ENCODE data around the gene PRR35.

PRR35 gene

GRCh38 chr16:568401-569258 lies 8.4 kb downstream of the PRR35 start:
- no peak for DNase-seq (ENCODE audit: extremely low read depth, low read depth)
- no peak for TF ChIP-seq CTCF (IDR thresholded peaks at IDR 0.05; ENCODE audit: low read depth, low read length)

- no peak for DNase-seq (ENCODE audit: extremely low read depth, low read depth)
- TF ChIP-seq CTCF (IDR thresholded peaks at IDR 0.05; ENCODE audit: low read depth, low read length): no peak
These were observed 9.5 kb downstream of the PRR35 start, which contains the start of gene PIGQ for GRCh38 chr16:569445-570254. TSS of gene PIGQ (plus strand) at chr16:569968. CDS start at chr16:574075, 4,107 bp downstream.

GRCh38 chr16:572865-573650 lies 12.9 kb downstream of the PRR35 start:
- TF ChIP-seq CTCF (IDR thresholded peaks at IDR 0.05; ENCODE audit: low read depth, low read length): no peak
- DNase-seq (ENCODE audit: extremely low read depth, low read depth): no peak

GRCh38 chr16:574021-574760 lies 14.0 kb downstream of the PRR35 start:
- no peak for TF ChIP-seq CTCF (IDR thresholded peaks at IDR 0.05; ENCODE audit: low read depth, low read length)

GRCh38 chr16:575354-576196 lies 15.4 kb downstream of the PRR35 start:
- TF ChIP-seq CTCF (IDR thresholded peaks at IDR 0.05; ENCODE audit: low read depth, low read length): no peak
- DNase-seq (ENCODE audit: extremely low read depth, low read depth): no peak

More at GRCh38 chr16:574021-574760, 14.0 kb downstream of the PRR35 start:
- DNase-seq (ENCODE audit: extremely low read depth, low read depth): no peak

Measured in AG09319 (cell line).